ENCODE results near the gene RARRES1.

Gene RARRES1

GRCh38 chr3:158680861-158681260 is 51.4 kb downstream of the RARRES1 start:
- DNase-seq, result no peak

DNA sequence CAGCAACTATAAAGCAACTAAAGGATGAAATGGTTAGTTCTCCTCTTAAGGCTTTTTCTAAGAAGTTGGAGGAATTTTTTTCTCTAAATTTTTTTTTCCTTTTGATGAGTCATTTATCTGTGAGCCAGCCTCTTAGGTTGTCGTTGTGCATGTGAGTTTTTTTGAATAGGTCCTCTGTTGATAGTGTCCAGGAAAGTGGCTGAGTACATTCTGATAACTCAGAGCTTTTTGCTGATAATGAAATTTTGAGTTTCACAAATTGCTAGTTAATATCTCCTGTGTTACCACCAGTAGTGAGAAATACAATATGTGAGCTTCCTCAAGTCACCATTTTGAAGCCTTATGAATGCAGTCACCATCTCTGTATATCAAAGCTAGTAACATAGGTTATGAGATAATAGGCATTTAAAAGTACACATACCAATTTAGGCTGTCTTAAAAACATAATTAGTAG is 52.7 kb downstream of the RARRES1 start:
- no peak for DNase-seq

DNA sequence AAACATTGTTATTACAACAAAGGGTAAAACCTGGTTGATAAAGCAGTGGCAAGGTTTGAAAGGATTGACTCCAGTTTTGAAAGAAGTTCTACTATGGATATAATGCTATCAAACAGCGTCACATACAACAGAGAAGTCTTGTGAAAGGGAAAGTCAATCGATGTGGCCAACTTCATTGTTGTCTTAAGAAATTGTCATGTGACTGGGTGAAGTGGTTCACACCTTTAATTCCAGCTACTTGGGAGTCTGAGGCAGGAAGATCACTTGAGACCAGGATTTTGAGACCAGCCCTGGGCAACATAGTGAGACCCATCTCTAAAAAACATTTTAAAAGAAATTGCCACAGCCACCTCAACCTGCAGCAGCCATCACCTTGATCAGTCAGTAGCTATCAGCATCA is 53.6 kb downstream of the RARRES1 start:
- no peak for DNase-seq

DNA sequence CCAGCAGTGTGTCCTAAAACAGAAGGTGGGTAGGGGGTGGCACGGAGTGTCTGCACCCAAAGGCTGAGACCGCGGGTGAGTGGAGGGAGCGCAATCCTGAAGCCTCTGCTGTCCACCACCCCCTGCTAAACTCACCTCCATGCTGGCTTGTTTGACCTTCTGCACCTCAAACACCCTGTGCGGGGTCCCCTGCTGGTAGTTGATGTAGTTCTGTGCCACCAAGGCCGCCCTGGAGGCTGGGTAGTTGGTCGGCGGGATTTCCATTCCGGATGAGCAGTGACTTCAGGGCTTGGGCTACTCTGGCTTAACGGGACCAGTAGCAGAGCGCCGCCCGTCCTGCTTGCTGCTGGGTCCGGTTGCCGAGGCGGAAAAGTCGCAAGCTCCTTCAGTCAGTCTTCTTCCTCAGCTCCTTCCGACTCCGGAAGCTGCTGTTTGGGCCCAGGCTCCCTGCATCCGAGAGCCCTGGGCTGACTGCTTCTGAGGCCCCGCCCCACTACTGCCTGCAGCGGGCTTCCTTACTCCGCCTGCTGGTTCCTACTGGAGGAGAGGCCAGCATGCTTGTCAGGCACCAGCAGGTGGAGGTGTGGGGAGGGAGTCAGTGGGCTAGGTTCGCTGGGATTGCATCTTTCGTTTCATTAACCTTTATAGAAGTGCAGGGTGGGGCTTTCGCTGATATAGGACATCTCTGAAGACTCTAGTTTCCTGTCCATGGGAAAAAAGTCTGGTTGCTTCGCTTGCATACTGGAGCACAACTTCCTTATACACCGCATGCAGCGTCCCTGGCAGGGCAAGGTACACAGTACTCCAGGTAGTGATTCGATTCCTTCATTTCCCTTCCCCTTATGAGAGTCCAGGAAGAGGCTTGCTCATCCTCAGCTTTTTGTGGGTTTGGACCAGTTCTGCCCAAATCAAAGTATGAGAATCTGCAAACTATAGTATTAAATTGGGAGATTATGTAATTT is 59.8 kb downstream of the RARRES1 start, which contains the start of gene LXN:
TSS of gene LXN (minus strand) at position 434 of the 962 bp plus-strand sequence. CDS start at position 264, 170 bp downstream.
- DNase-seq, result no peak

- DNase-seq, result no peak
These were observed 60.4 kb downstream of the RARRES1 start for GRCh38 chr3:158671821-158672214.

DNA sequence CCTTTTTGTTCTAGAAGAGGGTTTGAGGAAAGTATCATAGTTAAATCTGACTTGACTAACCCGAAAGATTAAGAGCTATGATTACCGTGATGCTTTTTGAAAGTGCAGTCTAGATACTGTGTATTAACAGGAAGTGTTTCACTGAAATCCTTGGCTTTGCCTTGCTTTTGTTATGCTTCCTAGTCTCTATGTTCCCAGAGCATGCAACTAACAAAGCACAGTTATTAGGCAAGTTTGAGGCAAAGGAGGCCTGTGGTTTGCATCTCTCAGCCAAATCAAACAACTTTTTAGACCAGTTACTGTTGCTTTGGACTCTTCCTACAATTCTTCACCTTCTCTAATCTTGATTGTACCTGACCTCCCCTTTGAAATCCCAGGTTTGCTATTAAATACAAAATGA is 63.8 kb downstream of the RARRES1 start:
- DNase-seq, result no peak

- DNase-seq, result no peak
These were observed 65.8 kb downstream of the RARRES1 start for GRCh38 chr3:158666416-158666815.

- no peak for DNase-seq
These were observed 68.4 kb downstream of the RARRES1 start for GRCh38 chr3:158663832-158664231.

DNA sequence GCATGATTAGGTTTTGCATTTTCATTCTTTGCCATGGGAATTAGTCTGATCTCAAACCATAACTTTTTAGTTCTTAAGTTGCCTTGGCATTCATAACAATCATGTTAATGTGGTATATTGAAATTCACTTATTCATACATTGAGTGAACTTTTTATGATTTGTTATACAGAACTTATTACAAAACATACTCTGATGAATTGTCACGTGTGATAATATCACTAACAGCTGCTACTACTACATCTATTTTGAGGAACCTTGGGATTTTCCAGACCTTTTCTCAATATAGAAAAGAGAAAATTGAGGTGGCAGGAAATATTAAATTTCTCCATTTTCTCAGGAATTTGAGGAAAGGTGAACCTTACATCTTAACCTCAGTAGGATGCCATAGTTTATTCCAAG is 69.0 kb downstream of the RARRES1 start:
- no peak for DNase-seq

DNA sequence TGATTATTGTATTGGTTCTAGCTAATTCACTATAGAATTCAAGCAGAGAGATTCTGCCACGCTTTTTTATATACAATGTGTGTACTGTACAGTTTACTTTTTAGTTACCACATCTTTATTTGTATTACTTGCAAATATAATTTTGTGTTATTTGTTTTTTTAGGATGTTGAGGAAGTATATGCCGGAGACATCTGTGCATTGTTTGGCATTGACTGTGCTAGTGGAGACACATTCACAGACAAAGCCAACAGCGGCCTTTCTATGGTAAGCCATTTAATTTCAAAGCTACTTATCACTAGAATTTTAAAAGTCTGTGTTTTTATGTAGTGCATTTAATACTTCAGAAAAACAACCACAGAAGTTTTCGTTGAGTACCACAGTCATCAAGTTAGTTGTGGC is 71.5 kb downstream of the RARRES1 start:
- DNase-seq, result no peak

- DNase-seq, result no peak
These were observed 72.6 kb downstream of the RARRES1 start for GRCh38 chr3:158659454-158660237.

DNA sequence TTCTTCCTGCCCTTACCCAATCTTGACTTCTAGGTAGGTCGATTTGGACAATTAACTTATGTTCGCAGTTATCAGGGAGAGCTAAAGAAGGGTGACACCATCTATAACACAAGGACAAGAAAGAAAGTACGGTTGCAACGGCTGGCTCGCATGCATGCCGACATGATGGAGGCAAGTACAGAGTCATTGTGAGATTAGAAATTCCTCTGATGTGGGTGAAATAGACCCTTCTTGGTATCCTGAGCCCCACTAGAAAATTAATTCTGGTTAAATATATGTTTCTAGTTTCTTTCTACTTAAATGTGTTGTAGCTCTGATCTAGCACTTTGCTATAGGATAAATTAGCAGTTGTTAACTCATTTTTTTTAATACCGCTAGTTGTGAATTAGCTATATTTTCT is 73.4 kb downstream of the RARRES1 start:
- DNase-seq, result no peak

DNA sequence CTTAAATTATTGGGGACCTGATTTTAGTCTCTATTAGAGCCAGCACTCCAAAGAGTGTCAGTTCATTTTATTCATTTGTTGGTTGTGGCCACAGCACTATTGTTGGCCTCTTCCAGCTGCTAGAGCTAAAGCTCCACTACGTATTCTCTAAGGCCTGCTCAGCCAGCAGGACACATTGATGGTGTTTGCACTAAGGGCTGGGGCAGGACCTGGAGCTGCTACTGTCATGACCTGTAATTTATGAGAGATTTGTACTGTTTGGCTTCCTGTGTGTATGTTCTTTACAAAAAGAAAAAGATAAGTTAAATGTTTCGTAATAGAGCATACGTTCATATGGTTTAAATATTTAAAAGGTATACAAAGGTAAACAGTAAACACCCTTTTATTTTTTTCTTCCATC is 79.8 kb downstream of the RARRES1 start:
- DNase-seq, result no peak

DNA sequence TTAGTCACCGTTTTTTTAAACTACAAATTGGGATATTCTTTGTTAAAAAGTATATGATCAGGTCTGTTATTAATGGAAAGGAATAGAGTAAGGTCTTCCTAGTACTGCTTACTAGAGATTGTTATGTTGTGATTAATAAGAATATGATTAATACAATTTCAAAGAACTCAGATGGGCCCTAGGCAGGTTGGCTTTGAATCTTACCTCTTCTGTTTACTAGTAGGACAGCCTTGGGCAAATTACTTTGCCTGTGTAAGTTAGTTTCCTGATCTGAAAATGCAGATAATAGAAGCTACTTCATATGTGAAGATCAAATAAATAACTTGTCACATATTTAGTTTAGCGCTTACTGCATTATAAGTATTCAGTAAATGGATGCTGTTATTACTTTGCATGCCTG is 81.1 kb downstream of the RARRES1 start:
- no peak for DNase-seq

GRCh38 chr3:158649791-158650190 is 82.5 kb downstream of the RARRES1 start:
- no peak for DNase-seq

Data from NCI-H2029 (cell line).